Measurements from ENCODE around the gene CFLAR.
"Not testable (repeated sequence)": the region's sequence is repeated elsewhere in the genome, so short reads cannot be mapped to it uniquely, and the experiment has no call there.

The CFLAR gene

GRCh38 chr2:201114846-201115245 is 1.1 kb upstream of the CFLAR start:
- H3K36me3 Mint-ChIP-seq (ENCODE audit: low read depth): peaks cover 6% of the 10 kb centered on the region
- H3K4me3 Mint-ChIP-seq: peak overlapping the region; percentile 41
- DNase-seq: no peak
- peak overlapping the region; percentile 87 for H3K27ac Mint-ChIP-seq
- no peak for TF ChIP-seq CTCF (IDR thresholded peaks at IDR 0.05)
- peaks cover 18% of the 10 kb centered on the region for H3K27me3 Mint-ChIP-seq (ENCODE audit: low read depth, poor library complexity)
- peaks cover 18% of the 10 kb centered on the region for H3K9me3 Mint-ChIP-seq
- H3K4me1 Mint-ChIP-seq: peaks cover 28% of the 10 kb centered on the region

- H3K4me3 Mint-ChIP-seq: peak overlapping the region; percentile 83
- peaks cover 18% of the 10 kb centered on the region for H3K9me3 Mint-ChIP-seq
- no peak for DNase-seq
- H3K27me3 Mint-ChIP-seq (ENCODE audit: low read depth, poor library complexity): peaks cover 27% of the 10 kb centered on the region
- peaks cover 28% of the 10 kb centered on the region for H3K4me1 Mint-ChIP-seq
- peaks cover 6% of the 10 kb centered on the region for H3K36me3 Mint-ChIP-seq (ENCODE audit: low read depth)
- peak overlapping the region; percentile 31 for H3K27ac Mint-ChIP-seq
- TF ChIP-seq CTCF (IDR thresholded peaks at IDR 0.05): no peak
These were observed 1.2 kb downstream of the CFLAR start for GRCh38 chr2:201116959-201117734.

GRCh38 chr2:201117735-201118094 is 1.8 kb downstream of the CFLAR start:
- H3K27ac Mint-ChIP-seq; H3K36me3 Mint-ChIP-seq (ENCODE audit: low read depth); DNase-seq: not testable (repeated sequence)
- Mint-ChIP-seq H3K27me3 (ENCODE audit: low read depth, poor library complexity) (peaks cover 27% of the 10 kb centered on the region), H3K4me3 (peak overlapping the region; percentile 87), H3K4me1 (peaks cover 28% of the 10 kb centered on the region), H3K9me3 (peaks cover 18% of the 10 kb centered on the region)

GRCh38 chr2:201118121-201118960 is 2.4 kb downstream of the CFLAR start:
- peaks cover 27% of the 10 kb centered on the region for H3K27me3 Mint-ChIP-seq (ENCODE audit: low read depth, poor library complexity)
- H3K27ac Mint-ChIP-seq: no peak overlapping the region
- H3K4me1 Mint-ChIP-seq: peaks cover 28% of the 10 kb centered on the region
- H3K4me3 Mint-ChIP-seq: peak overlapping the region; percentile 87
- H3K36me3 Mint-ChIP-seq (ENCODE audit: low read depth): peaks cover 6% of the 10 kb centered on the region
- DNase-seq: peak; percentile 69
- no peak for TF ChIP-seq CTCF (IDR thresholded peaks at IDR 0.05)
- H3K9me3 Mint-ChIP-seq: peaks cover 18% of the 10 kb centered on the region

GRCh38 chr2:201118961-201119854 is 3.2 kb downstream of the CFLAR start:
- no peak for TF ChIP-seq CTCF (IDR thresholded peaks at IDR 0.05)
- Mint-ChIP-seq H3K4me1 (peaks cover 28% of the 10 kb centered on the region), H3K36me3 (ENCODE audit: low read depth) (peaks cover 6% of the 10 kb centered on the region), H3K27ac (peak overlapping the region; percentile 13), H3K27me3 (ENCODE audit: low read depth, poor library complexity) (peaks cover 27% of the 10 kb centered on the region), H3K9me3 (peaks cover 18% of the 10 kb centered on the region), H3K4me3 (peak overlapping the region; percentile 87)
- DNase-seq: no peak

GRCh38 chr2:201122276-201122675 is 6.3 kb downstream of the CFLAR start:
- H3K4me3 Mint-ChIP-seq: no peak overlapping the region
- no peaks in the 10 kb centered on the region for H3K36me3 Mint-ChIP-seq (ENCODE audit: low read depth)
- TF ChIP-seq CTCF (IDR thresholded peaks at IDR 0.05): no peak
- H3K27me3 Mint-ChIP-seq (ENCODE audit: low read depth, poor library complexity): peaks cover 26% of the 10 kb centered on the region
- peaks cover under 1% of the 10 kb centered on the region for H3K9me3 Mint-ChIP-seq
- H3K4me1 Mint-ChIP-seq: peaks cover 30% of the 10 kb centered on the region
- no peak for DNase-seq
- H3K27ac Mint-ChIP-seq: no peak overlapping the region

Measured in nephron progenitor cell (in vitro differentiated cells).